Raji (cell line): ENCODE measurements around the gene EFCAB8.

Source experiments
- POLR2A ChIP-seq: IDR thresholded peaks from 2 replicates; pipeline ENCODE4 v1.6.1; 2011; ENCODE audit warnings: low read depth, low read length, control low read depth; ENCODE audit not compliant: insufficient read depth

Gene EFCAB8

GRCh38 chr20:33004141-33004751 lies 145.5 kb downstream of the EFCAB8 start, which contains the start of gene SUN5:
TSS of gene SUN5 (minus strand) at chr20:33004433. CDS start at chr20:33004340, 93 bp downstream.
- TF ChIP-seq POLR2A: no peak

DNA sequence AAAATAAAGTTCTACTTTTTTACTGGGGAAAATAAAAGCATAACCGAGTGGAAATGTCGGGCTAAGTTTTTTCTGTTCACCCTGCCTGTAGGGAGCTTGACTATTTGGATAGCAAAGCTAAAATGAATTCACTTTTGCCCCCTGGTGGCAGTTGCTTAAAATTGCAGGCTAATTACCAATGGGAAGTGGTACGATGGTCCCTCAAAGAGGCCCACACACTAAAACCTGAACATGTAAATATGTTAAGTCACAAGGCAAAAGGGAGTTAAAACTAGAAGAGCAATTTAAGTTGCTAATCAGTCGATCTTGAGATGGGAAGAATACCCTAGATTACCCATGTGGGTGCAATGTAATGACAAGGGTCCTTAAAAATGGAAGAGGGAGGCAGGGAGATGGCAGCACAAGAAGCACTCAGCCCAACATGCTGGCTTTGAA lies 146.4 kb downstream of the EFCAB8 start:
- TF ChIP-seq POLR2A: no peak

DNA sequence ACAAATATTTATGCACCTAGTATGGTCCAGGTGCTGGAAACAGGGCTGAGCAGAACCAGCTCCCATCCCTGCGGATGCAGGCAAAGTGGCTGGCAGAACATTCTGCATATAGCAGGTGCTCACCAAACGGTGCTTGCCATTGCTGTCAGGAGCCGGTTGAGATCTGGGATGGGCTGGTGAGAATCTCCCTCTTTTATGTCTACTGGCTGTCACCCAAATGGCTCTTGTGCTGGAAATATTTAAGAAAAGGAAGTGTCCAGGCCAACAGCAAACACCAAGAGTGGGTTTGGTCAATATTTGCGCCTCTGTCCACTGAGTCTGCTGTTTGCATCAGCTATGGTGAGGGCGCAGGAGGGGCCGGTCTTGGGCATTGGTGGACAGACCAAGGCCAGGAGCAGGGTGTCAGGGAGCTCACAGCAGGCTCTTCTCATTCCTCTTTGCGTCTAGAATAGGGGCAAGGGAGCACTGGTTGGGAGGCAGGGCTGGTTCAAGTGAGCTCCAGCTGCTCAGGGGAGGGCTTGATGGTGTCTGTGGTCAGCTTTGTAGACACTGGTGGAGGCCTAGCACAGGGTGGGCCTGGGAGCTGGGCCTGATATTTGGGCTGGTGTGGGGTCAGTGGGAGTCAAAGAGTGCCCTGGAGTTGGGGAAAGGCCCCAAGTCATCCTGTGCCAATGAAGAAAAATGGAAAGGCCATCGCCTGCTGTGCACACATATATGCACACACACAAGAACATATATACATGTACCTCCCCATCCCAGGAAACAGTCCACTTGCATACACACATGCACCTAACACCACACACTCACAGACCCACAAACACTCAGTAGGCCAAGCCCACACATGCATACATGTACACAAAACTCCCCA lies 147.4 kb downstream of the EFCAB8 start:
- TF ChIP-seq POLR2A: no peak

DNA sequence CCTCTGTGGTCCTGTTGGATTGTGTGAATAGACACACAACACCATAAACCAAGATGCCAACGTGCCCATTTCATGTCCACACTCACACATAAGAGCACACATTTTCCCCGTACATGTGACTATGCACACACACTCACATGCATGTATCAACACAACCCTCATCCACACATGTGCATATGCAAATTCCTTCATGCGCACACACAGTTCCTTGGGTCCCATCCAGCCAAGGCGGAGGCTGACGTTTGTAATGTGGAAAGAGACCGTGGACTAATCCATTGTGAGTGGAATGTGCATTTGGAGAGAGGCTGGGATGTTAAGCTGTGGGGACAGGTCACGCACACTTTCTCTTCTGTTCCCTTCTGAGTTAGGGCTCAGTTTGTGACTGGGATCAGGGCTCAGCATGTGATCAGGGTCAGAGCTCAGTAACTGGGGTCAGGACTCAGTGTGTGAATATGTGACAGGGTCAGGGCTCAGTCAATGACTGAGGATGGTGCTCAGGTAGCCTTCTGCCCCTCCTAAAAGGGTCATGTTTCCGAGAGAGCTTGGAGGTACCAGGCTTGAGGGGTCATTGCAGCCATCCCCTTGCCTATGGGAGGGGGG lies 148.2 kb downstream of the EFCAB8 start:
- no peak for TF ChIP-seq POLR2A

GRCh38 chr20:33007376-33008335 lies 148.9 kb downstream of the EFCAB8 start, which contains the start of gene BPIFB2:
TSS of gene BPIFB2 (plus strand) at chr20:33007704. CDS start at chr20:33008575, 871 bp downstream.
- no peak for TF ChIP-seq POLR2A

- TF ChIP-seq POLR2A: no peak
Observed at GRCh38 chr20:33008336-33009213, 149.9 kb downstream of the EFCAB8 start.

DNA sequence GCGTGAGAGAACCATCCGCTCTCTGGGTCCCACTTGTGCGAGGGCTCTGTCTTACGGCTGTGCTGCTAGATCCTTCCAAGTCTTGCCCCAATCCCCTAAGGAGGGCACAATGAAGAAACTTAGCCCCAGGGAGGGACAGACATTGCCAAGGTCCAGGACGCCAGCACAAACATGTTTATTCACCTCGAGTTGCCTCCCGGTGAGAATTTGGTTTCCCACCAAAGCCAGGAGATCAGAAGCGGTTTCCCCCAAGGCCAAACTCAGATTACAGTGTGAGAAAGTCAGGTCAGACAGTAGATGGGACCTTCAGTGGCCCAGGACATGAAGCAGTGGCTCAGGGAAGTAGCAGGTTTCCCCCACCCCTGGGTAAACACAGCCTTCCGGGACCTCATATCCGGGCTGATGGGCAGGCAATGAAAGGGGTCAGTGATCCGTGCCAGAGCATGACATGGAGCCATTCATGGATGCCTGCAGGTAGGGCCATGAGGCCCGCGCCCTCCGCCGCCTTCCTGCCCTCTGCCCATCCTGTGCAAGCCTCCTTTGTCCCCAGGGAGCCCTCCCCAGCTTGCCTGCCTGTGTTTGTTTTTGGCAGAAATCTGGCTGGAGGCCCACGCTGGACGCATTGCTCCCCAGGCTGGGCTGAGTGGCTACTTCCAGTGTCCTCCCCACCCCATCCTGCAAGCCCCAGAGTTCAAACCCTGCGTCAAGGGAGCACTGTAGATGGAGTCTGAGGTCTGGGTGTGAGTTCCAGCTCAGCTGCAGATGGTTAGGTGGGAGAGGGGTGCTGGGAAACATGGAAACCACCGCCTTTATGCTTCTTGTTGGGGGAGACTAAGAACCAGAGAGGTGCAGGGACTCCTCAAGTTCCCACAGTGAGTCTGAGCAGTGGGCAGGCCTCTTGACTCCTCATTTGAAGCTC lies 150.8 kb downstream of the EFCAB8 start:
- no peak for TF ChIP-seq POLR2A

DNA sequence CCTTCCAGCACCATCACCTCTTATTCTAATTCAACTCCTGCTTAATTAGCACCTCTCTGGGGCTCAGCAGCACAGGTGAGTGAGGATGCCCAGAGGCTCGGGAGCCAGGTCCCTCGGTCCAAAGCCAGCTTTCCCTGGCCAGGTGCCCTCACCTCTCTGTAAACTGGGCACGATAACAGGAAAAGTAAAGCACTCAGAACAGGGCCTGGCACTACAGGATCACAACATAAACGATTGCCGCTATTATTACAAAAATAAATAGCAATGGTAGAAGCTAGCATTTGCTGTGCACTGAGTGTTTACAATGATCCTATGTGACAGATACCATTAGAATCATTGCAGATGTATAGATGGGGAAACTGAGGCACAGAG lies 151.4 kb downstream of the EFCAB8 start:
- TF ChIP-seq POLR2A: no peak

DNA sequence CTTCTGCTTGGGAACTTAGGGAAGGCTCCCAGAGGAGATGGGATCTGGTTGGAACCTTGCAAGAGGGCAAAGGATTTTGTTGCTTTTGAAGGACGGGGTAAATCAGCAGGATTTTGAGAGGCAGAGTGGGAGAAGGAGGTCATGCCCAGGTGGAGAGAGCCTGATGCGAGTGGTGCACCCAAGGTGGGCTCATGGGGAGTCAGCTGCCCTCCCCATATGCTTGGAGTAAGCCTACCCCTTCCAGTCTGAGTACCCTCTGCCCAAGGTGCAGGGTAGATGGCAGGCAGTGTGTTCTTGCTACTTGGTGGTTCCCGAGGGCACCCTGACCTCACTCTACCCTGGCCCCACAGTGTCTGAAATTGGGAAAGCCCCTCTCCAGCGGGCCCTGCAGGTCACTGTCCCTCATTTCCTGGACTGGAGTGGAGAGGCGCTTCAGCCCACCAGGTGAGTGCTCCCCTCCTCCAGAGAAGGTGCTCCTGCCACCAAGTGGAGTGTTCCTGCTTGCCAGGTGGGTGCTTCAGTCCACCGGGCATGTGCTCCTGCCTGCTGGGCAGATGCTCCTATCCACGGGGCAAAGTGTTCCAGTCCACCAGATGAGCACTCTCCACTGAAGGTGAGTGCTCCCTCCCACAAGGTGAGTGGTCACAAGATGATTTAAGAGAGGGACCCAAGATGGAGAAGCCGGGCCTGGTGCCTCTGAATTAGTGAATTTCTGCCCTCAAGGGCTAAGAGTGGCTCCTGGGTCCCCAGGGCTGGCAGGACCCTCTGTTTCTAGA lies 152.1 kb downstream of the EFCAB8 start:
- TF ChIP-seq POLR2A: no peak
